Ovary (tissue), 3 donors: Measurements from ENCODE around the gene KMO.

ENCODE experiments used
- EP300 ChIP-seq: sonication (generic); formaldehyde crosslinking; IDR thresholded peaks from one replicate; pipeline ENCODE4 v1.6.1; 2017; ENCODE audit warnings: antibody characterized with exemption
- POLR2A ChIP-seq: fragments of 450-650 bp; IDR thresholded peaks from one replicate; pipeline ENCODE4 v1.6.1; 2017; ENCODE audit warnings: antibody characterized with exemption, mild to moderate bottlenecking, moderate library complexity
- TF ChIP-seq, protein P1 (sequence below), 3 donors: fragments of 450-650 bp in 2 of 3; fragments of 200-600 bp in 1 of 3; IDR thresholded peaks; one replicate each; pipeline versions ENCODE4 v1.5.1 to v1.8.0; 2016 to 2022; ENCODE audit warnings: antibody characterized with exemption in 3 of 3, mild to moderate bottlenecking in 1 of 3
- donor health status: DM: no; HTN: no; CAD: no.

DNA sequence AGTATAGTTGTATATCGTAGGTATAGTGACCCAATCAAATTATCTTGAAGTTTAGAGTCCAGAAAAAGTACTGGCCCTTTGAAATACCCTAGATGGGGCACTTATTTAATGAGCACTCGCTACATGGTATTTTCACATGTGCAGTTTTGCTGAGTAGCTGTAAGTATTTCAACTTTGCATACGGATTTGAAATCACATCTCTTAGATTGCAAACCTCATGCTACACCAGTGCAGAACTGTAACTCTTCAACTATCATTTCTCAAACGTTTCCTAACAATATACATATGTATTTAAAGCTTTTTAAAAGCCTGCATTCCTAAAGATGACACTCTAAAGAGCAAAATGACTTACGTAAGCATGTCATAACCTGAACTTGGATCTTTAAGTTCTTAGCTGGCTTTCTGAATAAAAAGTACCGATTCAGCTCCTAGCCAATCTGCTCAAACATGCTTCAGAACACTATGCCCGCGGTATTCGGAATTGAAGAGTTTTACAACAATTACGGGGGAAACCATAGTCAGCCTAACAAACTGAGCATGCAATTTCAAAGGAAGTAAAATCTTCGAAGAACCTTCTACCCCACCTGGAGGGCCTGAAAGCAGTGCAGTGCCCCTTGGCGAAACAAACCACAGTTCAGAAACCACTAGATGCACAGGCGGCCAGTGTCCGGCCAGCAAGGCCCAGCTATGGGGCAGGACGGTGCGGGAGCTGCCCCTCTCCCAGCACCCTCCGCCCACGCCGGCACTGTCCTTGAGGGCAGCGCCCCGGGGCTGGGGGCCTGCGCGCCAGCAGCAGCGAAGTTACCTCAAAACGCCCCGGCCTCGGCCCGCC lies 13.5 kb upstream of the KMO start:
- TF ChIP-seq, protein P1, sequence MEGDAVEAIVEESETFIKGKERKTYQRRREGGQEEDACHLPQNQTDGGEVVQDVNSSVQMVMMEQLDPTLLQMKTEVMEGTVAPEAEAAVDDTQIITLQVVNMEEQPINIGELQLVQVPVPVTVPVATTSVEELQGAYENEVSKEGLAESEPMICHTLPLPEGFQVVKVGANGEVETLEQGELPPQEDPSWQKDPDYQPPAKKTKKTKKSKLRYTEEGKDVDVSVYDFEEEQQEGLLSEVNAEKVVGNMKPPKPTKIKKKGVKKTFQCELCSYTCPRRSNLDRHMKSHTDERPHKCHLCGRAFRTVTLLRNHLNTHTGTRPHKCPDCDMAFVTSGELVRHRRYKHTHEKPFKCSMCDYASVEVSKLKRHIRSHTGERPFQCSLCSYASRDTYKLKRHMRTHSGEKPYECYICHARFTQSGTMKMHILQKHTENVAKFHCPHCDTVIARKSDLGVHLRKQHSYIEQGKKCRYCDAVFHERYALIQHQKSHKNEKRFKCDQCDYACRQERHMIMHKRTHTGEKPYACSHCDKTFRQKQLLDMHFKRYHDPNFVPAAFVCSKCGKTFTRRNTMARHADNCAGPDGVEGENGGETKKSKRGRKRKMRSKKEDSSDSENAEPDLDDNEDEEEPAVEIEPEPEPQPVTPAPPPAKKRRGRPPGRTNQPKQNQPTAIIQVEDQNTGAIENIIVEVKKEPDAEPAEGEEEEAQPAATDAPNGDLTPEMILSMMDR (IDR thresholded peaks at IDR 0.05) = no peak
- TF ChIP-seq POLR2A (no peak), EP300 (no peak)
